Measurements from ENCODE around the gene MRPL12.

The MRPL12 gene

GRCh38 chr17:81683208-81683583 is 20.0 kb upstream of the MRPL12 start:
- DNase-seq: no peak

DNA sequence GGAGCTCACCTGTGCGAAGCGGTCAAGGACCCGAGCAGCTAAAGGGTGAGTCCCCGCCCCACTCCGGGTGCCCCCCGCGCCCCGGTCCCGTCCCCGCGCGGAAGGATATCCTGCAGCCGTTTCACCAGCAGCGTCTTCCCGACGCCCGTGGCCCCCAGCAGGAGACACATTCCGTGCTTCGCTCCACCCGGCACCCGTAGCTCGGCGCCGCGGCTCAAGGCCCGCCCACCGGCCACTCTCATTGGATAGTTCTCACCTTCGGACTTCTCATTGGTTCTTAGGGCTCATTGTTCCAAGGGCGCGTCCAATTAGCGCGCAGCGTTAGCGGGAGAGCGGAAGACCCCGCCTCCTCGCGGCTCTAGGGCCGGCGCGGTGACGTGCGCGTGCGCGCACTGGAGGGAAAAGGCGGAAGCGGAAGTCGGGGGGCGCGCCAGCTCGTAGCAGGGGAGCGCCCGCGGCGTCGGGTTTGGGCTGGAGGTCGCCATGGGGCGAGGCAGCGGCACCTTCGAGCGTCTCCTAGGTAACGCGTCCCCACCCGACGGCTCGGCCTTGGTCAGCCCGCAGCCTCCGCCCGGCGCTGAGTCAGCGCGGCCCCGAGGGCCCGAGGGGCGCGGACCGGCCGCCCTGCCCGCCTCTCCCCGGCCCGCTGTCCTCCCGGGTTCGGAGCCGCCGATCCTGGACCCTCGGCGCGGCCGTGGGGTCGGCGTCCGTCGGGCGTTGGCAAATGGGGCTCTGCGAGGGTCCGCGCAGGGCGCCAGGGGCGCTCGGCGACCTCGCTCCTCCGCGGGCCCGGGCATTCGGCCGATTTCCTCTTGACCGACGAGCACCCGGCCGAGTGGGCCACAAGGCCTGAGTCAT is 19.4 kb upstream of the MRPL12 start, which contains the start of the genes ARL16 and HGS:
Gene ARL16, minus strand, starts transcription at position 214 of the 858 bp plus-strand sequence. Its CDS starts 44 bp downstream, at position 170.
Gene HGS, plus strand, starts transcription at position 428 of the 858 bp plus-strand sequence. Its CDS starts 56 bp downstream, at position 484.
- DNase-seq: peak; percentile 93

DNA sequence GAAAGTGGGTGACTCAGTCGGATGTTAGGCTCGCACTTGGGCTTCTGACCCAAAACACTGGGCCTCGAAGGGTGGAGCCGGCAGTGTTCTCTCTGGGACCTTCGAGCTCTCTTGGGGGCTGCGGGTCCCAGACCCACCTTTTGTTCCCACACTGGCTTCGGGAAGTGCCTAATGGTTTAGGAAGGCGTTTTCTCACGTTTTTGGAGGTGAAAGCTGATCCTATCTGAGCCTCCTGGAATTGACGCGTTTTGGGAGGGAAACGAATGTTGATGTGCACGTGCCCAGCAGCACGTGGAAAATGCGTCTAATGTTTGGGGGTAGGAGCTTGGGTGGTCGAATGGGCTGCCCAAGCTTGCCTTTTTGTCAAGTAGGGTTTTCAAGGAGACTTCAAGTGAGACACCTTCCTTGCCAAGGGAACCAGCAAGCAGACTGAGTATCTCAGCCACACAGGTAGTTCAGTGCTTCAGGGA is 18.7 kb upstream of the MRPL12 start:
- DNase-seq: no peak

GRCh38 chr17:81685108-81685507 is 18.1 kb upstream of the MRPL12 start:
- DNase-seq: no peak

DNA sequence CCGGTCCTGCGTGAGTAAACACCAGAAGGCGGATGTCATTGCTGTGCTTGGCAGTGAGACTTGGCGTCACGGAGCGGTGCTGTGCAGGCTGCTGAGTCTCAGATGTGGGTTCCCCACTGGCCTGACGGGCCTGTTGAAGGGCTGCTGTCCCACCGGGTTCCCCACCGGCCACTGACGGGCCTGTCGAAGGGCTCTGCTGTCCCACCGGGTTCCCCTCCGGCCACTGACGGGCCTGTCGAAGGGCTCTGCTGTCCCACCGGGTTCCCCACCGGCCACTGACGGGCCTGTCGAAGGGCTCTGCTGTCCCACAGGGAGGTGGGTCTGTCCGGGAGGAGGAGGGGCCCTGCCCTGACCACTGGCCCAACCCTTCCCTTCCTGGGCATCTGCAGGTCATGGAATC is 16.6 kb upstream of the MRPL12 start:
- no peak for DNase-seq

DNA sequence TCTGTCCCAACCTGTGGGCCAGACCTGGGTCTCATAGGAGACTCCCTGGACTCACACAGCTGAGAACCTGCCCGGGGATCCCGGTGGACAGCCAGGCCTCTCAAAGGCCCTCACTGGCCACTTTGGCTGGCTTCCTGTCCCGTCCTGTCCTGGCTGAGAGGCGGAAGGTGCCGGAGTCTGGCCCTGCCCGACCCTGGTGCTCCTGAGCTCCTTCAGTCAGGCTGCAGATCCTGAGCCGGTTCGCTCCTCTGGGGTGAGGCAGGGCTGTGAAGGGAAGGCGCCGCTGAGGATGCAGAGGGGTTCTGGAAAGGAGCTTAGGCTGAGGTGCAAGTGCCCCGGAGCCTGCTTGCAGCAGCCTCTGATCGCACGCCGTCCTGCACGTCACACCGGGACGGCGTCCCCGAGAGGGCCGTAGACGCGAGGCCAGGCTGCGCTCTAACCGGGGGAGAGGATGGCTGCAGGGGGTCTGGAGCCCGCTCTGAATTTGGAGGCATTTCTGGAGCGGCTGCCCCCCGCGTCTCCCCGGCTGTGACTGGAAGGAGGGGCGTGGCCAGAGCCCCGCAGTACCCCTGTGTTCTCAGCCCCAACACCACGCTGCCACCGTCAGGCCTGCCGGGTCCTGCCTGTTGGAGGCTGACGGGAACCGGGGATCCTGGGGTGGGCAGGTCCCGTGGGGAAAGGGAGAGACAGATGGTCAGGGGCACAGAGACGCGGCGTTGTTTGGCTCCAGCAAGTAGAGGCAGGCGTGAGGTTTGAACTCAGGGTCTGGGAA is 15.2 kb upstream of the MRPL12 start:
- DNase-seq: no peak

DNA sequence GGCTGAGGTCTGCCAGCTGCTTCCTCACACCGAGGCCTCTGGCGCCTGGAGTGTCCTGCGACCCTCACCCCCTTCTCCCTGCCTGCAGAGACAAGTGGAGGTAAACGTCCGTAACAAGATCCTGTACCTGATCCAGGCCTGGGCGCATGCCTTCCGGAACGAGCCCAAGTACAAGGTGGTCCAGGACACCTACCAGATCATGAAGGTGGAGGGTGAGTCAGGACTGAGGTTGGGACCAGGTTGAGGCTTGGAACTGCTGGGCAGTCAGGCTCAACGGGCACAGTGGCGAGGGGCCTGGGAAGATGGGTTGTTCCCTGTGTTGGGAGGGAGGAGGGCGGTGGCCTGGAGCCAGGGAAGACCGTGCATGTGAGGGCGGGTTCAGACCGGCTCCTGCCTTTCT is 14.6 kb upstream of the MRPL12 start:
- no peak for DNase-seq

DNA sequence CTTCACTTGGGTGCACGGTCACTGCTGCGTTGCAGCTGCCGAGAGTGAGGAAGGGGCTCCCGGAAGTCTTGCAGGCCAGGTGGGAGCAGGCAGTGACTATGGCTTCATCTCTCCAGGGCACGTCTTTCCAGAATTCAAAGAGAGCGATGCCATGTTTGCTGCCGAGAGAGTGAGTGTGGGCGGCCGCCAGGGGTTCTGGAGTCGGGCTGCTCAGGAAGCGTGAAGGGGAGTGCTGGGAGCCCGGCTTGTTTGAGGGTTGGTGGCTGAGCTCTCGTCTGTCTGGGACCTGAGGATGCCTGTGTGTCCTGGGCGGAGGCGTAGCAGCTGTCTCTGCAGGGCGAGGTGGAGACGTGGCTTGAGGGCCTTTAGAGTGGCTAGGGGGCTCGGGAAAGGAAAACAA is 13.1 kb upstream of the MRPL12 start:
- DNase-seq: no peak

- DNase-seq: no peak
Observed at GRCh38 chr17:81690549-81690948, 12.6 kb upstream of the MRPL12 start.

DNA sequence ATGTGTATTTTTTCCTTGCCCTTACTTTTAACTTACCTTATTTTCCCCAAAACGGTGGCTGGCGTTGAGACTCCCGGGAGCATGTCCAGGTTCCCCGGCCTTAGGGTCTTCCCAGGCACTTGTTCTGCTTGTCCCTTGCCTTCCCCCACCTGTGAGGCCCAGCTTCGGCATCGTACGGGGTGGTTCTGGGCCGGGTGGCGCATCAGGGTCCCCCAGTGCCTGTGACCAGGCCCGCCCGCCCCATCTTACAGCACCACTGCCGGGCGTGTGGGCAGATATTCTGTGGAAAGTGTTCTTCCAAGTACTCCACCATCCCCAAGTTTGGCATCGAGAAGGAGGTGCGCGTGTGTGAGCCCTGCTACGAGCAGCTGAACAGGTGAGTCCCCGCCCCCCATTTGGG is 12.0 kb upstream of the MRPL12 start:
- no peak for DNase-seq

DNA sequence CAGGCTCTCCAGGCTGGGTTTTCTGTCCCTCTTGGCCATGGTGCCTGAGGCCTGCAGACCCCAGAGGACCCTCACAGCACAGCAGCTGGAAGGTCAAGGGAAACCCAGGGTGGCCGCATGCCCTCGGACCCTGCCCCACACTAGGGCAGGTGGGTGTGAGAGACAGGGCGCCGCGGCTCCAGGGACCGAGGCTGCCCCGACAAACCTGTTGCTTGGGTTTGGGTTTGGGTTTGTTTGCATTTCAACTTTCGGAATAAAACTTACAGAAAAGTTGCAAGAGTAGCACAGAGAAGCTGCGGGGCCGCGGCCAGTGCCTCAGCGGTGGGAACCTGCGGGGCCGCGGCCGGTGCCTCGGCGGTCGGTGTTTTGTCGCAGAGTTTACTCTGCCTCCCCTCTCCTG is 11.6 kb upstream of the MRPL12 start:
- no peak for DNase-seq

GRCh38 chr17:81693509-81694210 is 9.5 kb upstream of the MRPL12 start:
- no peak for DNase-seq

GRCh38 chr17:81694810-81695209 is 8.4 kb upstream of the MRPL12 start:
- no peak for DNase-seq

- DNase-seq: no peak
Observed at GRCh38 chr17:81695211-81695610, 8.0 kb upstream of the MRPL12 start.

GRCh38 chr17:81695801-81696200 is 7.4 kb upstream of the MRPL12 start:
- no peak for DNase-seq

GRCh38 chr17:81696218-81696941 is 6.8 kb upstream of the MRPL12 start:
- DNase-seq: no peak

- no peak for DNase-seq
Observed at GRCh38 chr17:81697261-81698044, 5.7 kb upstream of the MRPL12 start.

DNA sequence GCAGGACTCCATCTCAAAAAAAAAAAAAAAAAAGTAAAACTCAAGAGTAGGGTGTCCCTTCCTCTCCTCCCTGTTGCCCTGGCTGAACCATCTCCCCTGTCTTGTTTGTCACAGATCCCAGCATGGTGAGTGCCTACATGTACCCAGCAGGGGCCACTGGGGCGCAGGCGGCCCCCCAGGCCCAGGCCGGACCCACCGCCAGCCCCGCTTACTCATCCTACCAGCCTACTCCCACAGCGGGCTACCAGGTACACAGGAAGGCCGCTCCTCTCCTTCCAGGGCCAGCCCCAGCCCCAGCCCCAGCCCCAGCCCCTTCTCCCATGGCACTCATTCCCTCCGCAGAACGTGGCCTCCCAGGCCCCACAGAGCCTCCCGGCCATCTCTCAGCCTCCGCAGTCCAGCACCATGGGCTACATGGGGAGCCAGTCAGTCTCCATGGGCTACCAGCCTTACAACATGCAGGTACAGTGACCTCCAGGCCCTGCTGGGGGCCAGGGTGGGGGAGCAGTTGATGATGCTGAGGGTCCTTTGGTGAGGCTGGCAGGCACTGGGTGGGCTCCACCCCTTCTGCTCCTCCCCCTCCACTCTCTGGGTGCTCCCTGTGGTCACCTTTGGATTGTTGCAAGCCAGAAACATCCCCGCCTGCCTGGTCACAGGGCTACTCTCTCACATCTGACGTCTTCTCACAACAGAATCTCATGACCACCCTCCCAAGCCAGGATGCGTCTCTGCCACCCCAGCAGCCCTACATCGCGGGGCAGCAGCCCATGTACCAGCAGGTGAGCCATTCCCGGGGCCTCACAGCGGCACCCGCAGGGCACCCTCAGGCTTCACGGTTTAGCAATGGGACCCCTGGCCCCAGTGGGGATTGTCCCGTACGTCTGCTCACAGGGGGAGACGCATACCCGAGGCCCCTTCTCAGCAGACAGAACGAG is 2.5 kb upstream of the MRPL12 start:
- DNase-seq: no peak

- DNase-seq: no peak
Observed at GRCh38 chr17:81701288-81702071, 1.7 kb upstream of the MRPL12 start.
